T-helper 1 cell treated with Interleukin-12 subunit alpha and Interleukin-12 subunit beta and Interleukin-4 antibody, amounts not matched to agents 30 ng/mL and 1 ng/mL, for 36 hours (primary cell): ENCODE data around the gene SRP54. TPM values are rescaled to one million over a fixed set of nuclear protein-coding genes. Genes with fewer than 3 reads are reported as not detected.
"Not testable (repeated sequence)": the region's sequence is repeated elsewhere in the genome, so short reads cannot be mapped to it uniquely, and the experiment has no call there.

Experiments
- intact Hi-C: fragments of 100-400 bp; cut with micrococcal nuclease; formaldehyde crosslinking; loops from one replicate; pipeline ENCODE4 v1.15.1; 2024
- total RNA-seq: library from RNA; stranded (reverse); gene quantifications from 2 replicates; pipeline ENCODE4 v1.2.3, GENCODE V29; 2022

SRP54 gene
- 67.0 and 68.4 TPM in 2 replicates for total RNA-seq

DNA sequence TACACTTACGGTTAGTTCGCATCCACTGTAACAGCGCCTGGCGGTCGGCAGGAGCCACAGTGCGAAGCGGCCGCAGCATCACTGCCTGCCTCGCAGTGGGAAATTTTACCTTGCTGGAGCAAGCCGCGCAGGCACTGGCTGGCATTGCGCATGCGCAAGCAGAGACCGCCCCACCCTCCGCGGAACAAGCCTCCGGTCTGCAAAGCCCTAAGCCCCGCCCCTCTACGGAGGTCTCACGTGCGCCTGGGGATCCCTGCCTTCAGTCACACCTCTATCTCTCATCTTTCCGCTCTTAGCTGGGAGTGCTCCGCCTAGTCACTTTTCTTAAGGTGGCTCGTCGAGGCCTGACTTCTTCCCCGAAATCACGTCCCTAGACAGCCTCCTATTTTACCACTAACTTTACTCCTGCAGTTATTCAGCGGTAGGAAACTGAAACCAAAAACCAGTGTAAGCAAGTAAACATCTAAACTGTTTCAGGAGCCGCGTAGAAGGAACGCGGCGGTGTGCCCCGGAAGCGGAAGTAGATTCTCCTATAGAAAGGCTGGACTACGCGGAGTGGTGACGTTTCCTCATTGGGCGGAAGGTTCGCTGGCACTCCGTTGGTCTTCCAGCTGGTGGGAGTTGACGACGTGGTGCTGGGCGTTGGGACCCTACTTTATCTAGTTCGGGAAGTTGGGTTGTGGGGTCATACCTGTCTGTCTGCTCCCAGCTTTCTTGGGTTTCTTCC, at the start of gene SRP54:
Gene SRP54, plus strand, starts transcription at position 572 of the 727 bp plus-strand sequence. CDS start 13,718 bp downstream, outside the sequence.
- intact Hi-C loops: loop anchor here (1.0 to 5.0 kb wide), 16 partner anchors 16 to 1338 kb away; partner anchors contain the start of genes BRMS1L, CFL2, EAPP and FAM177A1

DNA sequence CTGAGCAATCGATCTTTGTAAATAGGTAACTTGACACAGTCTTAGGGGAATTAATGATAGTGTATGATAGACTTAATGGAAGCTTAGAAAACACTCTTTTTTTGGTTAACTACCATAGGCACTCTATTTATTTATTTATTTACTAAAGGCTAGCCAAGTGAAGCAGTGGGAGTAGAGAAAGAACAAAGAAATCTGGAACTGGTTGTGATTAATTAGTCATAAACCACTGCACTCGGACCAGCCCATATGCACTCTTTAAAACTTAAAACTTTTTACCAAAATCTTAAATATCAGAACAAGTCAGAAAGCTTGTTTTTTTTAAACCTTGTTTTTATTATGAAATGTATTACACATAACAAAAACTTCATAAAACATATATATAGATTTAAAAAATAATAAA, 49.5 kb upstream of the SRP54 start:
- intact Hi-C loops: loop anchor here (5.0 kb wide), 1 partner anchor 879 kb away; no protein-coding TSS in a partner anchor

DNA sequence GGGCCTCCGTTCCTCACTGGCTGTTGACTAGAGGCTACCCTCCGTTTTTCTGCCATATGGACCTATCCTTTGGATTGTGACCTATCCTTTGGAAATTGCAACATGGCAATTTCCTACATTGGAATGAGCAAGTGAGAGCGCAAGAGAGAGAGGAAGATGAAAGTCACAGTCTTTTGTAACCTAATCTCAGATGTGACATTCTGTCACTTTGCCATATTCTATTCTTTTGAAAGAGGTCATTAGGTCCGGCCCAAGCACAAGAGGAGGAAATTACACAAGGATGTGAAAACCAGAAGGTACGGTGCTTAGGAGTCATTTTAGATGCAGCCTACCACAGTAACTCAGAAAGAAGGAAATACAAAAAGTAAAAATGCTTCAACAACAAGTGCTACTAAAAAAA, 47.3 kb upstream of the SRP54 start:
- intact Hi-C loops: no loop called here

DNA sequence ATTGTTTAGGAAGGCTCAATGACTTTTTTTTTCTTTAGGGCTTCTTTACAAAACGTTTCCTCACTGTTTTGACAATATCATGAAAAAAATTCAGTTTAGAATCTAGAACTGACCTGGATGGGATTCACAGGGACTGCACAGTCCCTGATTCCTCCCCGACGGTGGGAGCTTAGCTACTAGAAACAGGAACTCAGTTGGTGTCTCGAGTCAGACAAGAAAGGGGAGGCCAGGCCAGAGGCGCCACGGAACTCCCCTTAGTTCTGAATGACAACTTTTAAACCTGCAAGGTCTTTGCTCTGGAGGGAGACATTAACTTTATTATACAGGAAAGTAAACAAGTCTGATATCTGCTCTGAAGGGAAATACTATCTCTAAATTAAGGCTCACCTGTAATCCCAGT, 45.4 kb upstream of the SRP54 start:
- intact Hi-C loops: no loop called here

DNA sequence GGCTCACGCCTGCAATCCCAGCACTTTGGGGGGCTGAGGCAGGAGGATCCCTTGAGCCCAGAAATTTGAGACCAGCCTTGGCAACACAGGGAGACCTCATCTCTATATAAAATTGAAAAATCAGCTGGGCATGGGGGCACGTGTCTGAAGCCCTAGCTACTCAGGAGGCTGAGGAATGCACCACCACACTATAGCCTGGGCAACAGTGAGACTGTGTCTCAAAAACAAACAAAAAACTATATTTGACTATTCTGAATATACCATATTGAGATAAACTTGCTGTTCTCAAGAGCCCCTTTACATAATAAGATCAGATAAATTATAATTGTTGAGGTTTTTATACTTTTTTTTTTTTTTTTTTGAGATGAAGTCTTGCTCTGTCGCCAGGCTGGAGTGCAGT, 44.9 kb upstream of the SRP54 start:
- intact Hi-C loops: no loop called here

DNA sequence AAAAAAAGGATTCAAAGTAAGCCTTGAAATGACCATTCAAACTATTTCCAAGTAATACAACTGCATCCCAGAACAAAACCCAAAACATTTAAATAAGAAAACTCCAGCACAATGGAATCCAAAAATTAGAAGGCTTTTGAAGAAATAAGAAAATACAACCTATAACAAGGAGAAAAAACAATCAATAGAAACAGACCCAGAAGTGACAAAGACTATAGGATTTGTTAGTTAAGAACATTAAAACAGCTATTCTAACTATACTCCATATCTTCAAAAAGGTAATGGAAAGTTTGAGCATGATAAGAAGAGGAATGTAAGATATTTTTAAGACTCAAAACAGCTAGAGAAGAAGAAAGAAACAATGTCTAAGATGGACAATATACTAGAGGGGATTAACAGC, 39.3 kb upstream of the SRP54 start:
- intact Hi-C loops: no loop called here

DNA sequence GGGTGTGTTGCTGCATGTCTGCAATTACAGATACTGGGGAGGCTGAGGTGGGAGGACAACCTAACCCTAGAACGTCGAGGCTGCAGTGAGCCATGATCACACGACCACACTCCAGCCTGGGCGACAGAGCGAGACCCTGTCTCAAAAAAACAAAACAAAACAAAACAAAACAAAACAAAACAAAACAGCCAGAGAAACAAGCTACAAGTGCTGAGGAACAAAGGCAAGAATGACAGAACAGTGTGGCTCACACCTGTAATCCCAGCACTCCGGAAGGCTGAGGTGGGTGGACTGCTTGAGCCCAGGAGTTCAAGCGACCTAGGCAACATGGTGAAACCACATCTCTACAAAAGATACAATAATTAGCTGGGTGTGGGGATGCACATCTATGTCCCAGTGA, 38.0 kb upstream of the SRP54 start:
- intact Hi-C loops: no loop called here

DNA sequence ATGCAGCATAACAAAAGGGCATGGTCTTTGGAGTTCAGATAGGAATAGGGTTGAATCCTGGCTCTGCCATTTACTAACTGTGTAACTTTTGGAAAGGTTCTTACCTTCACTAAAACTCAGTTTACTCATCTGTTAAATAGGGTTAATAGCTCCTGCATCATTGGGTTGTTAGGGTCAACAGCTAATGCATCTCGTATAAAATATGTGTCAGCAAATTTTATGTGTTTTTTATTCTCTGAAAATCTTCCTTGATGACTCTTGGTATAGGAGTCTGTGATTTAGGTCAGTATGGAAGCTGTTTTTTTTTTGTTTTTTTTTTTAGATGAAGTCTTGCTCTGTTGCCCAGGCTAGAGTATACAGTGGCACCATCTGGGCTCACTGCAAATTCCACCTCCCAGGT, 36.1 kb upstream of the SRP54 start:
- intact Hi-C loops: no loop called here

DNA sequence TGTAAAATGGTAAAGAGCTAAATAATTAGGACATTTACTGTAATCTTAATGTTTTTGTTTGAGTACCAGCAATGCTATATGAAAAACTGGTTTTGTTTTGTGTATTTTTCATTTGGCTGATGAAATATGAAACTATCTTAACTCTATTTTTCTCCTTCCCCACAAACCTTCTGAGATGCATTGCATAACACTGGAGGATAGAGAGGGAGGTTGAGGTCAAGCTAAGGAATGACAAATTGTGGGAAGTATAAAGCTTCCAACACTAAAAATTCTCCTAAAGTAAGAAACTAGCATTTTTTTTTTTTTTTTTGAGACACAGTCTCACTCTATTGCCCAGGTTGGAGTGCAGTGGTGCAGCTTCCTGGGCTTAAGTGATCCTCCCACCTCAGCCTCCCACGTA, 31.5 kb upstream of the SRP54 start:
- intact Hi-C loops: no loop called here

DNA sequence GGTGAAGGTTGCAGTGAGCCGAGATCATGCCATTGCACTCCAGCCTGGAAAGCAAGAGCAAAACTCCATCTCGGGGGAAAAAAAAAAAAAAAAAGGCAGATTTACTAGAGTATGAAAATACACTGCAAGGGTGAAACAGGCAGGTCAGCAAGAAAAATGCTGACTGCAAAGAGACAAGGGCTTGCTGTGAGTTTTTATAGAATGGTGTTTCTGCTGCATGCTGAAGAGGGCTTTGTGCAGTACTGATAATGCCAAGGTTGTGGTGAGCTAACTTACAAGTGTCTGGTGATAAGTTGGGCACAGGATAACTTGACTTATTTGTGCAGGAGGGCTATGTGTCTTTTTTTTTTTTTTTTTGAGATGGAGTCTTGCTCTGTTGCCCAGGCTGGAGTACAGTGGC, 25.9 kb upstream of the SRP54 start:
- intact Hi-C loops: no loop called here

DNA sequence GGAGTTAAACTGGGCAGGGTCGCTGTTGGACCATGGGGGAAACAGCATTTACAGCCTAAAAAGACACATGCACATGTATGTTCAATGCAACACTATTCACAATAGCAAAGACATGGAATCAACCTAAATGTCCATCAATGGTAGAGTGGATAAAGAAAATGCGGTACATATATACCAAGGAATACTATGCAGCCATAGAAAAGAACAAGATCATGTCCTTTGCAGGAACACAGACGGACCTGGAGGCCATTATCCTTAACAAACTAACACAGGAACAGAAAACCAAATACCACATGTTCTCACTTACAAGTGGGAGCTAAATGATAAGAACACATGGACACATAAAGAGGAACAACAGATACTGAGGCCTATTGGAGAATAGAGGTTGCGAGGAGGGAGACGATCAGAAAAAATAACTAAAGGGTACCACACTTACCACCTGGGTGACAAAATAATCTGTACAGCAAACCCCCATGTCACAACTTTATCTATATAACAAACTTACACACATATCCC, 25.0 kb upstream of the SRP54 start:
- intact Hi-C loops: no loop called here

DNA sequence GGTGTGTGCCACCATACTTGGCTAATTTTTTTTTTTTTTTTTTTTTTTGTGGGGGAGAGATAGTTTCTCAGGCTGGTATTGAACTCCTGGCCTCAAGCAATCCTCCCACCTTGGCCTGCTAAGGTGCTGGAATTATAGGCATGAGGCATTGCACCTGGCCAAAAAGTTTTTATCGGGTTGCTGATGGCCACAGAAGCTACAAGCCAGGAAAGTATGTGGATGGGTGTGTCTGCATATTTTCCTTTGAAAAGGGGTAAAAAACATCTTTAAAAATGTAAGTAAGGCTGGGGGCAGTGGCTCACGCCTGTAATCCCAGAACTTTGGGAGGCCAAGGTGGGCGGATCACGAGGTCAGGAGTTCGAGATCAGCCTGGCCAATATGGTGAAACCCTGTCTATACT, 20.7 kb upstream of the SRP54 start:
- intact Hi-C loops: not testable (repeated sequence)

DNA sequence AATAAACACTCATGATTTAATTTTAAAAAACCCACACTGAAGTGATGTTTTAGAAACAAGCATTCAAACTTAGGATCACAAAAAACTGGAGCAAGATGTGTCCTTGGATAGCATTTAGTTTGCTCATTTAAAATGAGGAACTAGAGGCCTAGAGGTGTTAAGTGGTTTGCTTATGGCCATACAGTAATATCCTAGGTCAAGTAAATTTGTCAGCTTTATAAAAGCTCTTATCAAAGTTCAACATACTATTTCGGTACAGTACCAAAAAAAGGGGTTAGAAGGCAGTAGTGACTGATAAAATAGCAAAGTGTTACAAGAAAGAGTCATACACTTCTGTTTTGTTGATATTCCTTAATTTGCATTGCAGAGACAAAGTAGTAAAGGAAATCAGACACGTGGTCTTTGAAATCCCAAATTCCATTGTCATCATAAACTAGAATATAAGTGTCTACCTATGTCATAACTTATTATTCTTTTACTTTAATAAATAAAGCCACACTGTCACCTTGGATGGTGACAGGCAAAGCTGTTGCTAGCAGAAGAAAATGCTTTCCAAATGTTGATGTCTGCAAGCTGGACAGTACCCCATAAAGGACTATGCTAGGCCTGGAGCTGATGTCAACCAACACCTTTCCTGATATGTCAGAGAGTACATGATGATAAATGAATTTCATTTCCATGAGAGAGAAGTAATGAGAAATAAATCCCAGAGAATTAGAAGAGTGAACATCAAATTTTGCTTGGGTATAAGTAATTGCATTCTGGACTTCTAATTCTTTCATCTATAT, 17.6 kb upstream of the SRP54 start:
- intact Hi-C loops: no loop called here

DNA sequence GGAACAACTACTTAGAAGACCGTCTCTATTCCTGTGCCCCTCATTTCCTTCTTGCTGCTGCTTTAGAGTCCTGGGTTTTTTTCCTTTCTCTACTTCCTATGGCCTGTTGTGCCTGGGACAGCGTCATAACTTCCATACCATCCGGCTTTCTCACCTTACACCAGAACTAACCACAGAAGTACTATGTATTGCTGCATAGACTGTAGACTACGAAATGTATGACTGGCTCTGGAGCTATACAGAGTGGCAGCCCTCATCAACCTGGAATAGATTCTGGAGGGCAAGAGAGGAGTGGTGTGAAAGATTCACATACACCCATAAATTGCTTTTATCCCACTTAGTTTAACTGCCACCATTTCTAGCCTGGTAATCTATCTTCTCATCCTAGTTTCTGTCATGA, 16.9 kb upstream of the SRP54 start:
- intact Hi-C loops: loop anchor here (1.0 kb wide), 1 partner anchor 16 kb away; the partner anchor contains the start of gene SRP54

DNA sequence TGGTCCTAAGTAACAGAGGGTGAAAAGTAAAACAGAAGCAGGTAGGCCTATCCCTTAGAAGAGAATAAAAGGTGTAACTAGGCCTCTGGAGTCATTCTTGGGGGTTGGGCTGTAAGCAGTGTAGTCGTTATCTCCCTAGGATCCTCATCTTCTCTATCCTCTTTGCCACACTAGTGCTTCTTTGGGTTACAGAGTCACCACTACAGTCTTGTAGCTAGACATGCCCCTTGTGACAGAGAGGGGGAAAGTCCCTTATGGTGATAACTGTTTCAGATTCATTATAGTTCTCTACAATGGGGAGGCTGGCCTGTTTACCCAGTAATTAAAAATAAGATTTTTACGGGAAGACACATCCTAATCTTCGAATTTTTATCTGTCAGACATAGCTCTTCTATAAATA, 16.4 kb upstream of the SRP54 start:
- intact Hi-C loops: loop anchor here (1.0 kb wide), 1 partner anchor 16 kb away; the partner anchor contains the start of gene SRP54

DNA sequence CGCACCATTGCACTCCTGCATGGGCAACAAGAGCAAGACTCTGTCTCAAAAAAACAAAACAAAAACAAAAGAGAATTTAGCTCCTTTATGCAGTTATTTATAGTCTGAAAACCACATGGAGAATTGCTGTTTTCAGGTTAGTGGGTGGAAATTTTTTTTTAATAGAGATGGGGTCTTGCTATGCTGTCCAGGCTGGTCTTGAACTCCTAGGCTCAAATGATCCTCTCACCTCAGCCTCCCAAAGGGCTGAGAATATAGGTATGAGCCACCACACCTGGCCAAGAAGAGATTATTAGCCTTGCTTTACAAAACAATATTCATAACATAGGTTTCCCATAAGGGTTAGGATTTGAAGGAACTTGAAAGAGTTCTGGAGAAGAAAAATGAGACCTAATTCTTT, 12.1 kb upstream of the SRP54 start:
- intact Hi-C loops: no loop called here

DNA sequence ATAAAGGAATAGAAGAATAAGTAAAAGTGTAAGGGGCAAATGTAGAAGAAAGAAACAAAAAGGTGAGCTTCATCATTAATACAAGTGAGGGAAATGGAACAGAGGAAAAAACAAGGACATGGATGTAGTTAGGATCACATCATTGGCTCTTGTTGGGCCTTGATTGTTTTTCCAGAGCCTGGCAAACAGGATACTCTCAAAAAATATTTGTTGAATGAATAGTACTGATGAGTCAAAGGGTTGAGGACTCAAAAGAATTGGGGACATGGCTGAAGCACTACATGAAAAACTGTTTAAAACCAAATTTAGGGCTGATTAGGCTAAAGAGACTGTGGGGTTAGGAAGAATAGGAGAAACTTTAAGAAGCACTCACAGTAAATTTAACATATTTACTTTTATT, 11.4 kb upstream of the SRP54 start:
- intact Hi-C loops: no loop called here

DNA sequence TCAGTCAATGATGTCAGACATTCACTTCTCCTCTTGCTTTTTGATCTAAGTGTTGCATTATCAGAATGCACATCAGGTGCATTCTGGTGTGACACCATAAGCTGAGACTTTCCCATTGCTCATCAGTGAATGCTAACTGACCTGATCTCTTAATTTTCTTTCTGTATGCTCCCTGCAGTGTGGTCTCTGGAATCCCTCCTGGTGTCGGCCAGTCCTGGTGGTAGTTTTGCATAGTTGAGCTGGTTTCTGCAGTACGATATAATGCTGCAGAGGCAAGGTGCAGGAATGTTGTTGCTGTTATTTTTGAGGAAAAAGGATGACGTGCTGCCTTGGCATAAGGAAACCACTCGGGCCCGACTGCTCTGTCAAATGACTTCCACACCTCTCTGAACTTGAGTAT, 11.0 kb upstream of the SRP54 start:
- intact Hi-C loops: no loop called here

DNA sequence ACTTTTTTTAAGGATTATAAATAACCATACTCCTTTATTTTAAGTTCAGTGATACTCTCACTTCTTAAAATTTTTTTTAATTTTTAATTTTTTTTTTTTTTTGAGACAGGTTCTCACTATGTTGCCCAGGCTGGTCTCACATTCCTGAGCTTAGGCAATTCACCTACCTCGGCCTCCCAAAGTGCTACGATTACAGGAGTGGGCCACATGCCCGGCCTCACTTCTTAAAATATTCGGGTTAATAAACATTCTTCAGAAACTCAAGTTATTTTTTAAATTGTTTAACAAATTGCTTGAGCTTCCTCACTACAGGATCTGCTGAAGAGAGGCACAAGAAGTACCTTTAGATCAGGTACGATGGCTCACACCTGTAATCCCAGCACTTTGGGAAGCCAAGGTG, 4.3 kb upstream of the SRP54 start:
- intact Hi-C loops: no loop called here

DNA sequence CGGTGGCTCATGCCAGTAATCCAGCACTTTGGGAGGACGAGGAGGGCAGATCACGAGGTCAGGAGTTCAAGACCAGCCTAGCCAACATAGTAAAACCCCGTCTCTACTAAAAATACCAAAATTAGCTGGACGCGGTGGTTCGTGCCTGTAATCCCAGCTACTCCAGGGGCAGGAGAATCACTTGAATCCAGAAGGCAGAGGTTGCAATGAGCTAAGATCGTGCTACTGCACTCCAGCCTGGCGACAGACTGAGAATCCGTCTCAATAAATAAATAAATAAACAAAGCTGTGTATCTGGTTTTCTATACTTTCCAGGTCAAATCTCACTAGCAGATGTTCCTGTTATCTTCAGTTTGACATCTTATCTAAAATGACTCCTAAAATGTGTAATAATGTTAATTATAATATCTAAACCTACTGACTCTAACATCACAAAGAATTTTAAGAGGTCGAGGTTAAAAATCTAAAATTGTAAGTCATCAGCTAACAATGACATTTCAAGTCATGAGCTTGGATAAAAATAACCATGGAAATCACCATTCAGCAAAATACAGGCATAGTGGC, 2.4 kb upstream of the SRP54 start:
- intact Hi-C loops: loop anchor here (5.0 kb wide), 2 partner anchors 443 to 518 kb away; partner anchors contain the start of genes EAPP and SPTSSA

DNA sequence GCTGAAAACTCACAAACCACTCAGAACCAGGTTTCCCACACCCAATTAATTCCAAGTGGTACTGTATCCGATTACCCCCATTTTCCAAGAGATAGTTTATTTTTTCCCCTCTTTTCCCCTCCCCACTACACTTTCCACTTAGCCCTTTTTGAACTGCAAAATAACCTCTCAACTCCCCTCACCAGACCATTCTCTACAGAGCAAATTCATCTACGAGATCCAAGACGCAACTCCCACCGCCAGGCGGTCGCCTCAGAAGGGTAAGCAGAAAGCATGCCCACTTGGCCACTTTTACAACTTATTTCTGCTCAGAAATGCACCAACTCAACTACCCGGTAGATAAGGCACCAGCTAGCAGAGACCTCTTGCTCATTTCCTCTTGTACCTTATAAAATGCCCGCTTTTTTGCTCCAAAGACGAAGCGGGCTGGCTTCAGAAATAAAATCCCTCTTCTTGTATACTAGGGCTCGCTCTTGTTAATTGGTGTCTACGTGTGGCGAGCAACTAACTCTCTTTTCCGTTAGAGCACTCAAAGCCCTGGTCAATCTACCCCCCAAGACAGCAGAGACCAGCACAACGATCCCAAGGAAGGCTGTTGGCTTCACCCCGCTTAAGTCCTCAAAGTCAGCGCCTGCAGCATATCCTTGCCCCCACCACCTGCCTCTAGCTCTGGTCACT, 910 bp upstream of the SRP54 start:
- intact Hi-C loops: loop anchor here (1.0 to 5.0 kb wide), 16 partner anchors 16 to 1339 kb away; partner anchors contain the start of genes BRMS1L, CFL2, EAPP and FAM177A1
